Activated naive CD8-positive, alpha-beta T cell treated with anti-CD3 and anti-CD28 coated beads, Interleukin-2, amount 10 ng/mL, durations not matched to agents 7 days and 5 days (primary cell): Measurements from ENCODE around the gene SAT1. TPM values are rescaled to one million over a fixed set of nuclear protein-coding genes. Genes with fewer than 3 reads are reported as not detected.
A peak's percentile ranks its signal among the peaks of the same experiment; 100 is the strongest.
"Not testable (repeated sequence)": the region's sequence is repeated elsewhere in the genome, so short reads cannot be mapped to it uniquely, and the experiment has no call there.

ENCODE experiments used
- ATAC-seq: fragments of 150-1000 bp; cut with Tn5 transposase; one replicate; pipeline ENCODE4 v1.10.0; 2021; ENCODE audit warnings: low read depth, moderate library complexity
- POLR2A ChIA-PET: fragments of 350-600 bp; sonication (Branson Sonifier 250); formaldehyde crosslinking; loops from one replicate; lab custom pipeline; 2021; ENCODE audit warnings: antibody characterized with exemption; lab: Charles Lee
- DNase-seq: peaks from one replicate; pipeline ENCODE4 v3.0.0; 2021
- H3K27ac Mint-ChIP-seq: one replicate; pipeline ENCODE4 v1.8.0; 2022; ENCODE audit warnings: mild to moderate bottlenecking, mixed read lengths
- H3K27me3 Mint-ChIP-seq: one replicate; pipeline ENCODE4 v1.8.0; 2022; ENCODE audit warnings: mild to moderate bottlenecking, moderate library complexity, mixed read lengths
- H3K36me3 Mint-ChIP-seq: one replicate; pipeline ENCODE4 v1.8.0; 2021; ENCODE audit warnings: mild to moderate bottlenecking, mixed read lengths
- H3K4me1 Mint-ChIP-seq: one replicate; pipeline ENCODE4 v1.8.0; 2021; ENCODE audit warnings: mixed read lengths
- H3K4me3 Mint-ChIP-seq: one replicate; pipeline ENCODE4 v1.8.0; 2022; ENCODE audit warnings: mild to moderate bottlenecking, moderate library complexity, mixed read lengths
- H3K9me3 Mint-ChIP-seq: one replicate; pipeline ENCODE4 v1.8.0; 2021; ENCODE audit warnings: mixed read lengths
- total RNA-seq, 2 experiments: library from RNA; stranded (reverse); gene quantifications; one replicate each; pipeline ENCODE4 v1.2.3, GENCODE V29; 2021

The SAT1 gene
- total RNA-seq, 2 experiments from 2014 or later: 145 to 147 TPM

GRCh38 chrX:23759821-23760220, 23.2 kb upstream of the SAT1 start:
- no peak for DNase-seq
- no peak for ATAC-seq
- Mint-ChIP-seq H3K27me3 (no peaks in the 10 kb centered on the region), H3K9me3 (no peaks in the 10 kb centered on the region), H3K36me3 (no peaks in the 10 kb centered on the region), H3K27ac (no peak overlapping the region), H3K4me1 (peaks cover 4% of the 10 kb centered on the region), H3K4me3 (no peak overlapping the region)
- POLR2A ChIA-PET: interaction anchor here (0.6 kb wide), 1 partner anchor 54 kb away, joined by 4 read pairs; no protein-coding TSS in a partner anchor

GRCh38 chrX:23764188-23764984, 18.6 kb upstream of the SAT1 start:
- no peaks in the 10 kb centered on the region for H3K9me3 Mint-ChIP-seq
- DNase-seq (no peak), ATAC-seq (no peak)
- H3K27me3 Mint-ChIP-seq: no peaks in the 10 kb centered on the region
- no peaks in the 10 kb centered on the region for H3K36me3 Mint-ChIP-seq
- POLR2A ChIA-PET: interaction anchor here (0.7 kb wide), 1 partner anchor 143 kb away, joined by 3 read pairs; no protein-coding TSS in a partner anchor
- no peak overlapping the region for H3K27ac Mint-ChIP-seq
- H3K4me1 Mint-ChIP-seq: no peaks in the 10 kb centered on the region
- H3K4me3 Mint-ChIP-seq: no peak overlapping the region

- DNase-seq (no peak), ATAC-seq (no peak)
- no peak overlapping the region for H3K27ac Mint-ChIP-seq
- POLR2A ChIA-PET: interaction anchor here (2.2 kb wide), 1 partner anchor 17 kb away, joined by 11 read pairs; the partner anchor contains the start of gene SAT1
- H3K36me3 Mint-ChIP-seq: no peaks in the 10 kb centered on the region
- H3K27me3 Mint-ChIP-seq: no peaks in the 10 kb centered on the region
- H3K9me3 Mint-ChIP-seq: no peaks in the 10 kb centered on the region
- no peaks in the 10 kb centered on the region for H3K4me1 Mint-ChIP-seq
- no peak overlapping the region for H3K4me3 Mint-ChIP-seq
Measured at GRCh38 chrX:23765449-23765848, 17.5 kb upstream of the SAT1 start.

GRCh38 chrX:23765868-23766267, 17.1 kb upstream of the SAT1 start:
- H3K4me3 Mint-ChIP-seq: no peak overlapping the region
- POLR2A ChIA-PET: interaction anchor here (0.6 to 2.2 kb wide), 2 partner anchors 16 to 194 kb away, joined by 4 to 11 read pairs; partner anchors contain the start of gene SAT1
- ATAC-seq (no peak), DNase-seq (no peak)
- H3K27ac Mint-ChIP-seq: no peak overlapping the region
- H3K4me1 Mint-ChIP-seq: no peaks in the 10 kb centered on the region
- H3K27me3 Mint-ChIP-seq: no peaks in the 10 kb centered on the region
- H3K9me3 Mint-ChIP-seq: no peaks in the 10 kb centered on the region
- no peaks in the 10 kb centered on the region for H3K36me3 Mint-ChIP-seq

- POLR2A ChIA-PET: interaction anchor here (0.5 to 2.2 kb wide), 4 partner anchors 12 to 193 kb away, joined by 3 to 11 read pairs (median 4); partner anchors contain the start of gene SAT1
- Mint-ChIP-seq H3K9me3 (no peaks in the 10 kb centered on the region), H3K4me3 (peak overlapping the region; percentile 42), H3K4me1 (no peaks in the 10 kb centered on the region), H3K27ac (no peak overlapping the region), H3K36me3 (no peaks in the 10 kb centered on the region), H3K27me3 (no peaks in the 10 kb centered on the region)
- peak; percentile 65 for ATAC-seq
- DNase-seq: no peak
Measured at GRCh38 chrX:23766650-23767551, 16.1 kb upstream of the SAT1 start.

GRCh38 chrX:23770142-23770541, 12.8 kb upstream of the SAT1 start:
- ATAC-seq (no peak), DNase-seq (no peak)
- H3K27ac Mint-ChIP-seq: peak overlapping the region; percentile 64
- H3K9me3 Mint-ChIP-seq: no peaks in the 10 kb centered on the region
- H3K36me3 Mint-ChIP-seq: no peaks in the 10 kb centered on the region
- no peaks in the 10 kb centered on the region for H3K27me3 Mint-ChIP-seq
- POLR2A ChIA-PET: interaction anchor here (1.0 kb wide), 1 partner anchor 11 kb away, joined by 3 read pairs; no protein-coding TSS in a partner anchor
- H3K4me3 Mint-ChIP-seq: no peak overlapping the region
- H3K4me1 Mint-ChIP-seq: peaks cover 8% of the 10 kb centered on the region

- H3K4me3 Mint-ChIP-seq, H3K27me3 Mint-ChIP-seq, ATAC-seq, H3K27ac Mint-ChIP-seq, H3K9me3 Mint-ChIP-seq, H3K36me3 Mint-ChIP-seq, DNase-seq, H3K4me1 Mint-ChIP-seq: not testable (repeated sequence)
- POLR2A ChIA-PET: interaction anchor here (0.6 to 4.4 kb wide), 2 partner anchors 12 to 131 kb away, joined by 8 to 54 read pairs; partner anchors contain the start of gene SAT1
Measured at GRCh38 chrX:23771086-23771485, 11.9 kb upstream of the SAT1 start.

- ATAC-seq (peak; percentile 97), DNase-seq (no peak)
- Mint-ChIP-seq H3K4me1 (peaks cover 8% of the 10 kb centered on the region), H3K27ac (peak overlapping the region; percentile 95), H3K4me3 (peak overlapping the region; percentile 67), H3K9me3 (no peaks in the 10 kb centered on the region), H3K27me3 (no peaks in the 10 kb centered on the region), H3K36me3 (no peaks in the 10 kb centered on the region)
- POLR2A ChIA-PET: interaction anchor here (1.0 to 4.4 kb wide), 3 partner anchors 9 to 281 kb away, joined by 4 to 54 read pairs (median 5); partner anchors contain the start of genes EIF2S3 and SAT1
Measured at GRCh38 chrX:23773601-23774175, 9.3 kb upstream of the SAT1 start.

GRCh38 chrX:23776363-23776762, 6.6 kb upstream of the SAT1 start:
- Mint-ChIP-seq H3K4me1 (peaks cover 14% of the 10 kb centered on the region), H3K9me3 (no peaks in the 10 kb centered on the region), H3K36me3 (no peaks in the 10 kb centered on the region), H3K27me3 (no peaks in the 10 kb centered on the region), H3K4me3 (no peak overlapping the region), H3K27ac (no peak overlapping the region)
- DNase-seq (no peak), ATAC-seq (no peak)
- POLR2A ChIA-PET: no interaction called here

GRCh38 chrX:23779025-23779424, 3.9 kb upstream of the SAT1 start:
- ATAC-seq (no peak), DNase-seq (no peak)
- H3K4me1 Mint-ChIP-seq: peaks cover 12% of the 10 kb centered on the region
- H3K36me3 Mint-ChIP-seq: peaks cover 2% of the 10 kb centered on the region
- no peak overlapping the region for H3K27ac Mint-ChIP-seq
- no peak overlapping the region for H3K4me3 Mint-ChIP-seq
- POLR2A ChIA-PET: interaction anchor here (0.7 kb wide), 1 partner anchor 12 kb away, joined by 3 read pairs; no protein-coding TSS in a partner anchor
- no peaks in the 10 kb centered on the region for H3K27me3 Mint-ChIP-seq
- H3K9me3 Mint-ChIP-seq: no peaks in the 10 kb centered on the region

GRCh38 chrX:23782455-23782854, 518 bp upstream of the SAT1 start:
- peak overlapping the region; percentile 93 for H3K4me3 Mint-ChIP-seq
- H3K9me3 Mint-ChIP-seq: no peaks in the 10 kb centered on the region
- no peaks in the 10 kb centered on the region for H3K27me3 Mint-ChIP-seq
- POLR2A ChIA-PET: interaction anchor here (0.7 to 4.7 kb wide), 16 partner anchors 9 to 272 kb away, joined by 3 to 59 read pairs (median 8); partner anchors contain the start of genes ACOT9, APOO, CXorf58 and KLHL15
- peak overlapping the region; percentile 97 for H3K27ac Mint-ChIP-seq
- DNase-seq (no peak), ATAC-seq (no peak)
- H3K36me3 Mint-ChIP-seq: peaks cover 18% of the 10 kb centered on the region
- H3K4me1 Mint-ChIP-seq: peaks cover 28% of the 10 kb centered on the region

GRCh38 chrX:23783589-23784469, 856 bp downstream of the SAT1 start:
- Mint-ChIP-seq H3K36me3 (peaks cover 18% of the 10 kb centered on the region), H3K27me3 (no peaks in the 10 kb centered on the region), H3K27ac (peak overlapping the region; percentile 97), H3K9me3 (no peaks in the 10 kb centered on the region), H3K4me1 (peaks cover 33% of the 10 kb centered on the region), H3K4me3 (peak overlapping the region; percentile 93)
- POLR2A ChIA-PET: interaction anchor here (0.5 to 4.7 kb wide), 16 partner anchors 10 to 270 kb away, joined by 3 to 59 read pairs (median 8); partner anchors contain the start of genes ACOT9, EIF2S3, KLHL15 and PRDX4
- ATAC-seq (no peak), DNase-seq (no peak)
